GM19397 (cell line): ENCODE results near the gene DNAH1.

Source experiments
- ATAC-seq: cut with Tn5 transposase; IDR thresholded peaks from one replicate; pipeline ENCODE4 v1.9.1; 2021; ENCODE audit warnings: mild to moderate bottlenecking, moderate library complexity; ENCODE audit not compliant: unreplicated experiment

DNAH1 gene

DNA sequence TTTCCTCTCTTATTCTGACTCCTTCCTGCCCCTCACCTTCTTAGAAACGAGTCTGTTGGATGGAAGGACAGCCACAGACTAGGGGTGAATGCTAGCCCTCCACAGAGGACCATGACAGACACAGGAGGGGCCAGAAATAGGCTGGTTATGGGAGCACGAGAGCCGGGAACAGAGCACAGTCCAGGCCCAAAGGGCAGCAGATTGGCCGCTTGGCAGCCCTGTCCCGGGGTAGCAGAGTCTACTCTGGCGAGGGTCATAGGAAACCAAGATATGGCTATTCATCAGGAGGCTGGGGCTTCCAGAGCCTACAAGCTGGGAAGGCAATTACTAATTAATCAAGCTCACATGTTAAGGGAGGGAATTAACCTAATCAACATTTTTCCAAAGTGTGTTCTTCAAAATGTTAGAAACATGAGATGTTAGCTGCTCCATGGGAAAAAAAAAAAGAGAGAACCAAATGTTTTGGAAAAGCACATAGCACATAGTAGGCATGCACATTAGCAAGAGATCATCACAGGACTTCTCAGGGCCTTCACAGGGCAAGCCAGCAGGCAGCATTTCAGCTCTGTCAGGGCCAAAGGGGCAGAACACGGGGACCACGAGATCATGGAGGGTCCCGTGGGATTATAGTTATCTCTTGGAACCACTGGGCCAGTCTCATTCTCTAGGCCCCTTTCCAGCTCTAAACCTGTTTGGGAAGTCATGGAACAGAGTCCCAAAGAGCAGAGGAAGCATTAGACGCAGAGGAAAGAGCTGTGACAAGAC, 115.5 kb downstream of the DNAH1 start:
- ATAC-seq: no peak

DNA sequence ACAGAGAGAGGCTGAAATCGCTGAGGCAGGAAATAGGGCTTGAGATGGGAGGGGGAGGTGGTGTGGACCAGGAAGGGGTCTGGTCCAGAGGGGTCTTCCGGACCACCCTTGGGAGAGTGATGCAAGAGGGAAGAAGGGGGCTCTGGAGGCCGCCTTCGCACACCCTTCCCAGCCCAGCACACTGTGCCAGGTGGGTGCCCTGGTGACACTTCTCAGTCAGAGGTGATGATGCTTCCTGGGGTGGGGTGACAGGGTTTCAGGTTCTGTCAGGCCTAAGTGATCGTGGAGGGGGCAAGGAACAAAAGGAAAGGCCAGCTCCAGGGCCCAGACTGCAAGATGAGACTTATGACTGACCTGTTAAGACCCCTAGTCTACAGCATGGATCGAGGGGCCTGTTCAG, 116.1 kb downstream of the DNAH1 start:
- no peak for ATAC-seq

DNA sequence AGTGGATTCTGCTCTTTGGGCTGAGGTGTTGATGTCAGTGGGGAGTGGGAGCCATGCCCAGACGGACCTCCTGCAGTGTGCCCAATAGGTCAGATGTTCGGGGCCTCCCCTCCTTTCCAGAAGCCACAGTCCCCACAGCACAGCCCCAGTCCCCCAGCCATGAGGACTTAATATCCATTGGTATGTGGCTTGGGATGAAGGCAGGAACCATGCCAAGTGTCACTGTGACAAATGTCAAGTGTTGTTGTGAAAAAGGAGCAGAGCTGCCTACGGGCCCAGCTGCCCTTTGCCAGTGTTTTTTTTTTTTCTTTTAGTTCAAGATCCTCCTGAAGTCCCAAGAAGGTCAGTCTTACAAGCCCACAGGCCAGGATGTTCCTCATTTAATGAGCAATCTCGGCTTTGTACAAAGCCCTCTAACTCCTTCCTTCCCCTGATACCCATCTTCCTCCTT, 116.6 kb downstream of the DNAH1 start:
- ATAC-seq: no peak

DNA sequence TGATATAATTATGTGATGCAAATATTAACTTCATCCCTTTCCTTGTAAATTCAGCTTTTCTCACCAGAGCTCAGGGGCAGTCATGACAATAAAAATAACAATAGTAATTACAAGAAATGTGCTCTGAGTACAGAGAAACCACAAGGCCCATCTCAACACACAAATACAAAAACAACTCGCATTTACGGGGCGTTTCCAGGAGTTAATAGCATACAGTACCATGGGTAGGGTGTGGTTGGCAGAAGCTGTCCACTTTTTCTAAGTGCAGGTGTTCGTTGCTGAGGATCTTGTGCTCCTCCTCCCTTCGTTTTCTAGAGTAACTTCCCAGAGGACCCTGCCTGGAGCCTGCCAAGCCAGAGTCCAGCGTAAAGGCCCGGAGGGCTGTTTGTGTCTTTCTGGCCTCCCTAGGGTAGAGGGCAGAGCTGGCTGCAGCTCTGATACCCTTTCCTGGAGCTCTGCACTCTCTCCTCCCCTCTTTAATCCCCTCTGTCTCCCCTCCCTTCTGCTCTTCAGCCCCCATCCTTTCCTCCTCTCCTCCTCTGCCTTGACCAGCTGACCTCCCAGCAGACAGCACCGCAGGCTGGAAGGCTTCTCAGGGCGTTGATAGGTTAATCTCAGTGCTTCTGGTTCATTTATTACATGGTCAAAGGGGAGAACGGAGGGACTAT, 117.3 kb downstream of the DNAH1 start:
- ATAC-seq: no peak

DNA sequence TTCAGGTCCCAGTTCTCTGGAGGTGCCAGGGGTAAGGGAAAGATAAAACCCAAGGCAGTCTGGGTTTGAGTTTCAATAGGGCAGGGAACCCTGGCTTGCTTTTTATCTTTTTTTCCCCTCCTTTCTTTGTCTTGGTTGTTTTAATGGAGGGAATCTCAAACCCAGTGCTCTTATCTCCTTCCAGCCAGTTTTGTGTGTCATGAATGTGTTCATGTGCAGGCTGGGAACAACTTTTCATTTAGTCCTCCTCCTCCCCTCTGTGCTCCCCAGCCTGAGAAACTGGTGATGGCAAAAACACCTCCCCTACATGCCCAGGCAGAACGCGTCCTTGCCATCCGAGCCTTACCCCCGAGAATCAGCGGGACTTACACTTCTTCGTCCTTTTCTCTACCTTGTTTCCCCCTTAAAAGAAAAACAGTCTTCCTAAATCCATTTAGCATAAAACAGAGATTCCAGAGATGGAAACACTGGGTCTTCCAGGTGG, 117.9 kb downstream of the DNAH1 start:
- ATAC-seq: no peak

DNA sequence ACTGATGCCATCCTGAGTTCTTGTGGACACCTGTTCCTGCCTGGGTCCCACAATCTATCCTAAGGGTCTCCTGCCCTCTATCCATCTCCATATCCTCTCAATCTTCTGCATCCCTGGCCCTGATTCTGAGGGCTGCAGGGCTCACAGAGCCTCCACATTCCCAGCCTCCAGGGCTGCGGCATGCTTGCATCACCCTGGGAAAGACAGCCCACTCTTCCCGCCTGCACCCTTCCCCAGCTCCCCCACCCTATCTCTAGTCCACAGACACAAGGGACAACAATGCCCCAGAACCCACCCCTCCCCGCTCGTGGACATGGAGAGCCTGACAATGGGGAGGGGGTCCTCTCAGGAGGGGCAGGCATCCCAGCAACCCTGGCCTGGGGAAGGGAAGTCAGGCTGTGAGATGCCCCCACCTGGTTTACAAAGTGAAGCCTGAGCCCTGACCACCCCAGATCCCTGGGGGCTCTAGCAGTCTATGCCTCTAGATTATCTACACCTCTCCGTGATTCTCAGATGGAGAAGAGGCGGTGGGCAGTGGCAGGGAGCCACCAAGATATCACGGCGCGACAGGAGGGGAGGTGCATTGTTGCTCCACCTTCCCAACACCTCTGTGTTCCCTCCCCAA, 118.5 kb downstream of the DNAH1 start:
- no peak for ATAC-seq

DNA sequence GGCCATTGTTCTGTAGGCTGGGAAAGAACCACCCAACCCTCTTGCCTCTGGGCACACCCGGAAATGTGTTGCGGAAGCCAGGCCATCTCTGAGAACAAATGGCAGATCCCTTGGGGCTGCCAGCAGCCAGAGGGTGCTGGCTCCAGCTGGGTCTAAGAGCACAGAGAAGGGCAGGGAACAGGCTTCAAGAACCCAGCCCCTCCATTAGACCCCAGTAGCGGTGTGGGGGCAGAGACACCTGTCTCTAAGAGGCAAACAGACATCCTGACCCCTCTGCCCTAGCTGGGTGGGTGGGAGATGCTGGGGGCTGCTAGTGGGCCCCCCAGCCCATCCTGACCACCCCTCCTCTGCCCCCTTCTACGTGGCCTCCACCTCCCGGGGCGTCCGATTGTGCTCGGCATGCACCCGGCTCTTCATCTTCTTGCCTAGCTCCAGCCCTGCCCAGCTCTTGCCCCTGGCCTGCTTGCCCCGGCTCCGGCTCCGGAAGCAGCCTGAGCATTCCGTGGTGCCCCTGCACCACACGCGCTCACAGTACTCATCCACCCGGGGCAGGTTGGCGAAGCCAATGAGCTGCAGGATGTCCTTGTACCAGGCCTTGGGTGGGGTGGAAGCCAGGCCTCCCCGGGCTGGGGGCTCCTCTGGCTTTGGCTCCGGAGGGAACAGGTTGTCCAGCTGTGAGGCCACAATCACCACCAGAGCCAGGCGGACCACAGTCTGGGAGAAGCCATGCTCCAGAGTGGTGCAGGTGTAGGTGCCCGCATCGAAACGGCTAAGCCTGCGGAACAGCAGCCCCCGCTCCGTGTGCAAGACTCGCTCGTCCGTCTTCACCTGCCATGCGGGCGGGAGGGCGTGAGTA, 119.4 kb downstream of the DNAH1 start:
- no peak for ATAC-seq

DNA sequence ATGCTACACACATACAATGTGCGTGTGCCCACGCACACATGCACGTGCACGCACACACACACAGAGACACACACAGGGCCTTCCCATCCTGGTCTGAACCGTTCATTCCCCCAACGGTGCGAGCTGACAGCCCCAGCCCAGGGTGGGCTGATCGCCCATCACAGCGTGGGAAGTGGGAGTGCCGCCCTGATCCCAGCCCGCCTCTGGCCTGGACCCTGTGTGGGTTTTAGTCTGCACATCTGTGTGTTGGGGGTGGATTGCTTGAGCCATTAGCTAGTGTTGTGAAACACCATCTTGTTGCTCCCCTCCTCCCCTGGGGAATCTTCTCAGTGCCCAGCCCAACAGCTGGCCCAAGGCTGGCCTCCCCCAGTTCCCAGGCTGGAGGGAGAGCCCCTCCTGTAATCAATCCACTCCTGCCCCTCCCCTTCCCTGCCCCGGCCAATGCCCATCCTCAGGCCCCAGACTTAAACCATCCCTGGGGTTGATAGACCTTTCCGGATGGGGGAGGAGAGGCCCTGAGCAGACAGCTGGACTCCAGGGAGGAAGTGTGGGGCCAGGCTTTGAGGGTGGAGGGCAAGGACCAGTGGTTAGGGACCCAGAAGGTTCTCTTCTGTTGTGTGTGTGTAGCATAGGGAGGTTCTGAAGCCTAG, 120.5 kb downstream of the DNAH1 start:
- ATAC-seq: no peak

DNA sequence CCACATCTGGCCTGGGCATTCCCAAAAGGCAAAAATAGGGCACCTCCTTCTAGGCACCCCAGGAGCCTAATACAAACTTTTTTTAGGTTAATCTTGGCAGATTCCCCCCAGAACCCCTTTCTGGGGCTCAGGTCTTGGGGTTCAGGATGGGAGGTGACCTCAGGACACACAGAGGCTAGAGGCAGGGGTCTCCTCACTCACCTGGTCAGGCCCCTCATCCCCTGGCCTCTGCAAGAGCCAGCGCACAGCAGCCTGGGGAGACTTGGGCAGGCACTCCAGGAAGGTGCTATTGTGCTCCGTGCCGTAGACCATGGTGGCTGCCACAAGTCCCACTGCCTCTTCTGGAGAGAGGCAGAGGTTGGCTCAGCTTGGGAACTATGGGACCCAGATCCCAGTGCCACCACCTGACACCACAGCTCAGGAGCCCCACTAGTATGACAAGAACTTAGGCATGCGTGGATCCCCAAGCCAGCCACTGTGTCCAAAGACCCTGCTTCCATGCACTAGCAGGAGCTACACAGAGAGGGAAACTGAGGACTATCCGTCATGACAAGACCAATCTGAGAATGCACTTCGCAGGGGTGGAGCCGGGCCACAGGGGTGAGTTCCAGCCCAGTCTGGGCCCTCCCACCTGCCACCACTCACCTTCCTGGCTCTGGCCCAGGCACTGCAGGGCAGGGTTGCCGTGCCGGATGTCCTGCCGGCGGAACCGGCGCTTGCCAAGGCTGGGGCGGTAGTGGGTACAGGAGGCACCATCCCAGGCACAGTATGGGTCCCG, 121.4 kb downstream of the DNAH1 start:
- no peak for ATAC-seq

DNA sequence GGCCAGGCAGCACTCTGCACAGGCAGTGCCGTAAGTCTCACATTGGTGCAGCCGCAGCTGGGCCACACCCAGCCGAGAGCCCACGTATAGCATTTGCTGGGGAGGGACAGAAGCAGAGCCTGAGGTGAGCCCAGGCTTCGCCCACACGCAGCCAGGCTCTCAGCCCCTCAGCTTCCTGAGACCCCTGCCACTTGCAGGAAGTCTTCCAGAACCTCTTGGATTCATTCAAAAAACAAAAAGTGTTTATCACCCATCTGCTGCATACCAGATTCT, 121.9 kb downstream of the DNAH1 start:
- no peak for ATAC-seq

DNA sequence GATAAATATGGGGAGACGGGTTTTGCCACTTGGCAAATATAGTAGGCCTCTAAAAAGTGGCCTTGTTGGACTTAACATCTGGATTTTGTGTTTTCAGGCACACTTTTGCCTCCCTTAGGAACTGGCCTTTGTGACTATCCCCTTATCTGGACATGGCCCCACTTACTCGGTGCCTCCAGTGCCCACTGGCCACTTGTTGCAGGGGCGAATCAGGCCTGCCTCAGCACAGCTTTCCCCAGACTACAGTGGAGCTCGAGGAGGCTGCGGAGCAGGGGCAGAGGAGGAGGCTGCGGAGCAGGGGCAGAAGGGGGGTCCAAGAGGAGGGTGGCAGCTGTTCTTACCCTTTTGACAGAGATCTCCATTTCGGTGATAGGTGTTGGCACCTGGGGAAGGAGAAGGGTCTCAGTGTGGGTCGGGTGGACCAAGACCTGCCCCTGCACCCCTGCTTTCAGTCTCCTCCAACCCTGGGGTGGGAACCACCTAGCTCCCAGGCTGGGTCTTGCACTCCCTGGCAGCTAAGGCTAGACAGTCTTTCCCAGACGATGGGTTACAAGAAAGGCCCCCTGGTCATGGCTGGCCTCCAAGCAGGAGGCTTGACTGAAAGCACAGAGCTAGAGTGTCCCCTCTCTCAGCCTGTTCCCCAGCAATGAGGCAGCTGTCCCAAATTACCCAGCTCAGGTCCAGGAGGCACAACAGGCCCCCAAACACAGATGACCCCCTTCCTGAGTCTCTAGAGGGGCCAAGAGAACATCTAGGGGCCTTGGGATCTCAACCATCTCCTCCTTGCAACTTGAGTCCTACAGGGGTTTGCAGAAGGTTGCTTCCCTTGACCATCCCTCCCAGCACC, 122.7 kb downstream of the DNAH1 start:
- no peak for ATAC-seq

DNA sequence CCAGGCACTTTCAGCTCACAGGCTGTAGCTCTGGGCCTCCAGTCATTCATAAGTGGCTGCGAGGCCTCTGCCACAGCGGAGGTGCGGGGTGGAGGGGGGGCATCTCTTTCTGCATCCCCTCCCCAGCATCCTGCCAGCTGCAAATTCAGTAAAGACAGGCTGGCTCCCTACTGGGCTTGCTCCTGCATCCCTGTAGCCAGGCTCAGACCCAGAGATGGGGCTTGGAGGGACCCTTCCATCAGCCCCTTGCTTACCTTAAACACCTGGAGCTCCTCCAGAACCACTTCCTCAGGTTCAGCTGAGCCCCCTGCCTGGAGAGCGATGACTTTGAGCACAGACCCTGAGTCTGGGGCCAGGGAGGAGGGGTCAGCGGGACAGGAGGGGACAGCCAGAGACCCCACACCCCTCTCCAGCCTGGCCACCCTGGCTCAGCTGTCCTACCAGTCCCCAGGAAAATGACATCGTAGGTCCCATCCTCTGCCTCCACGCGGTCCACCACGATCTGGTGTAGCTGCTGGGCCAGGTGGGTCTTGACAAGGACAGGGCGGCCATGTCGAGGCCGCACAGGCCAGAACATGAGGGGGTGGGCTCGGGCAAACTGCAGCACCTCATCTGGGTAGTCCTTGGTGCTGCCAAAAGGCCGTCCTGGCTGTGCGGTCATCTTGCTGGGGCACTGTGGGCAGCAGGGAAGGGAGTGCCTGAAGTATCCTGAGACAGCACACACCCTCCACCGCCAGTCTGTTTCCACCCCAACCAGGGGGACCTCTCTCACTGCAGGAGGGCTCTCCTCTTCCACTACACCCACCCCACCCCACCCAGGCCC, 123.5 kb downstream of the DNAH1 start:
- no peak for ATAC-seq

DNA sequence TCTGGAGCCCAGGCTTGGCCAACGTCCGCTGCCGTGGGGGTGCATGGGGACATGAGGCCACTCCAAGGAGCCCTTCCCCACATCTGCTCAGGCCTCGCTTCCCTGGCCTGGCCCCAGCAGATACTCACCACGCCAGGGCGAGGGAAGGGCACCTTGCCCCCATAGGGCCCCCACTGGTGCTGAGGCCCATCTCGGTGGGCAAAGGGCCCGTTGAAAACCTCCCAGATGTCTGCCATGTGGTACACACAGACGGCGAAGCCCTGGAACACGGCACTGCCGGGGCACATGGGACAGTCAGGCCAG, 124.1 kb downstream of the DNAH1 start:
- no peak for ATAC-seq

DNA sequence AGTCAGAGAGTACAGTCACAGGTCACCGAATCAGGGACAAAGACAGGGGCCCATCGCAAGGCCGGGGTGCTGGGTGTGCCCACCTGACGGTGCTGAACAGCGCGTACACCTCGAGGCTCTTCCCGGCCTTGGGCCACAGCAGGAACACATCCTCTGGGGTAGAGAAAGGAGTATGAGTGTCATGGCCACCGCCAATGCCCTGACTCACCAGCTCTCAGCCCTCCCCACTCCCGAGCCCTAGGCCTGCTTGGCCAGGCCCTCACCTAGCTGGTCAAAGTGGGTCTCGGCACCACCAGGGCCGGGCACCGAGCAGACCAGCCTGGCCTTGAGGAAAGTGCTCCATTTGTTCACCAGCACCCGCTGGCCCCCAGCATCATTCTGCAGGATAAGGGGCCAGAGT, 124.6 kb downstream of the DNAH1 start:
- ATAC-seq: no peak

DNA sequence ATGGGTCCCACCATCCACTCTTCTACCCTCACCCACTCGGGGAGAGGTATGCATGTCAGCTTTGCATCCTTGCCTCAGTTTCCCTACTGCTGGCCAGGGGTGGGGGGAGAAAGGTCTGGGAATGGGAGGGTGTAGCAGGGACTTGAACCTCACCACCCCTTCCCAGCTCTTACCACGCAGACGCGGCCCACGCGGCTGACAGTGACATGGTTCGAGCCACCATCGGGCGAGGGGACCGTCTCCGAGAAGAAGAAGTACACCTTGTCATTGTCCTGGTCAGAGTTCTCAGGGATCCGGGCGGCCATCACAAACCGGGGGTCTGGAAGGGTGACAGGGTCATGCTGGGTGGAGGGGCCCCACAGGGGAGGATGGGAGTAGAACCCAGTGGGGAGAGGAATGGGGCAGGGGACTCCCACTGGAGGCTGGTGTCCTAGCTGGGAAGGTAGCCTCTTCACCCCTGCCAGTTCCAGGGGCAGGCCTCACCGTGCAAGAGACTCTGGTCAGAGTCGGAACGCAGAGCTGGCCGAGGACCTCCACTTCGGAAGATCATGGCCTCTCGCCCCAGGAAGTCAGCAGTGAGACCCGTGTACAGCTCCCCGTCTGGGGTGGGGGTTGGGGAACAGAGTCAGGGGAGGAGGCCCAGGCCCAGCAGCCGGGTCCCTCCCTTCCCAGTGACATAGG, 125.1 kb downstream of the DNAH1 start:
- ATAC-seq: no peak

DNA sequence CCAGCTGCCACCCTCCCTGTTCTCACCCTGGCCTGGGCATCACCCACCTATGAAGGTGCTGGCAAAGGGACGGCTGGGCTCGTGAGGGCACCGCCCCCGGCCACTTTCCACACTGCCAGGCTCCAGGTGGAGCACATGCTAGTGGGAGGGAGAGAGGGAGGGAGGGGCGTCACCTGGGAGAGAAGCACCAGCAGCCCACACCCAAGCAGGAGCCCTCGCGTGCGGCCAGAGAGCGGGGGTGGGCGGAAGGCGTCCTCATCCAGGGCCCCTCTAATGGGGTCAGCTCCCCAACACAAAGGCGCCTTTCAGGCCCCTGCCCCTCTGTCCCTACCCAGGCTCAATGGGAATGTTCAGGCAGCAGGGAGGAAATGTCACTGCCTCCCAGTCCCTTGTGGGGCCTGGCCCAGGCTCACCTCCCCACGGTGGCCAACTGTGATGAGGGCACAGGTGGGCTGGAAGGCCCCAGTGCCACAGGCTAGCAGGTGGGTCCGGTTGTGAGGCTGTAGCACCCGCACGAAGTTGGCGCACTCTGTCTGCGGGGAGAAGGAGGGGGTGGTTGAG, 125.7 kb downstream of the DNAH1 start:
- no peak for ATAC-seq

DNA sequence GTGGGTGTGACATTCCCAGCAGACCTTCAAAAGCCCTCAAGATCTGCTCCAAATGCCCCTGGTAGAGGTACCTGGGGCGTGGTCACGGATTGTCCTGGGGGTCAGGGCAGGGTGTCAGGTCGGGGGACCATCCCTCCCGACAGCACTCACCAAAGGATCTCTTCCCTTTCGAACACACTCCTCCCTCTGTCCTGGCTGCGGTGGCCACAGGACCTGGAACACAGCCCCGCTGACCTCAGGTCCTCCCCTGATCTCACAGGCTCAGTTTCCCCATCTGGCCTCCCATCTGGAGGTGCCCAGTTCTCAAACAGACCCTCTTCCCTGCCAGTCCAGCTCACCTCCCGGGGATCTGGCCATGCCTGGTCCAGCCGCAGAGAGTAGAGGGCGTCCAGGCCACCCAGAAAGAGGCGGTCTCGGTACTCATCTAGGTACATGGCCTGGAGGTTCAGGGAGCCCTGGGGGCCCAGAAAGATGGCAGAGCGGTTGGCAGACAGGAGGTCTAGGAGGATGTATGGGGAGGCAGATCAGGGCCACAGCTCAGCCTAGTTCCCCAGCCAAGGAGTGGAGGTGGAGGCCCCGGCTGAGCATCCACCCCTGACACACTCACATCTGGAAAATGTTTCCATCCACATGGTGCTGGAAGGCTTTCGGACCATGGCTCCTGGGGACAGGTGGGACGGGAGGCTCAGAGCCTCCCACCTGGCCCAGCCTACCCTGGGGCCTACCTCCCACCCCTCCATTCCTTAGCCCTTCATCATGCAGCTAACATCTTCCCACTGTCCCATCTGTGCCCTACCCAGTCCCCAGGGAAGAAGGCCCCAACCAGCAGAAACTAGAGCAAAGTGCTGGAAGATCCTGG, 126.5 kb downstream of the DNAH1 start:
- no peak for ATAC-seq
